Myocyte (in vitro differentiated cells): ENCODE data around the gene TAS2R41. TPM values are rescaled to one million over a fixed set of nuclear protein-coding genes. Genes with fewer than 3 reads are reported as not detected.

Source experiments
- DNase-seq: peaks from one replicate; pipeline ENCODE4 v3.0.0-alpha.2; 2012; ENCODE audit warnings: low read depth
- total RNA-seq: library from RNA; depleted of rRNA; stranded (reverse); fragments of >200 nt; gene quantifications from 2 replicates; pipeline ENCODE4 v1.2.3, GENCODE V29; 2014

The TAS2R41 gene
- total RNA-seq, 1 donor from 2014 or later = not detected

DNA sequence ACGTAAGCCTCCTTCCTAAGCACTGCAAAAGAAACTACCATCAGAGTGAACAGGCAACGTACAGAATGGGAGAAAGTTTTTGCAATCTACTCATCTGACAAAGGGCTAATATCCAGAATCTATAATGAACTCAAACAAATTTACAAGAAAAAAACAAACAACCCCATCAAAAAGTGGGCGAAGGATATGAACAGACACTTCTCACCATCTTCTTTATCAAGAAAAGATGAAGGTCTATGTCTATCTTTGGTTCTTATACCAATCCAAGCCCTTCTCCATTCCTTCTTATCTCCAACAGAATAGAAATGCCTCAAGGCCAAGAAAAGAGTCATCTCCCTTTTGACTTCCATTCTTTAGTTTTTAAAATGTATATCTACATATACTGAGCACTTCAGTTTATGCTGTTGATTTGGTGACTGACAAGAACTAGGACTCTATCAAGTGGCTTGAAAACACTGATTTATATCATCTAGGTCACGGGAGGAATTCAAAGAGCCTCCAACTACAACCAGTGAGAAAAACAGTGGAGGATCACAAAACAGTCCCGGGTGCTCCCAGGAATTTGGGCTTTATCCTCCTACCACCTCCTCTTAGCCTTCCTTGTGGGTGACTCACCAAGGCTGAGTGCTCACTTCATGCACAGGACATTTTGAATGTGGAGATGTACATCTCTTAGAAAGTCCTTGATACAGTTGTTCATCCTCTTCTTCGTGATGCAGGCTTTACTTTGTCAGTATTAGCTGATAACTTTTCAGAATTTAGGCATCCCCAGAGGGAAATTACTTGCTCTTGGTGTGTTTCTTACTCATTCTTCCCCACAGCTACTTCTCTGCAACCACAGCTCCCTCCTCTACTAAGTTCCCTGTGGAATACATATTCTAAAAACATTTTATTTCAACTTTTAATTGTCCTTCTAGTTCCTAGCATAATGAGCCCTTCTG lies 15.4 kb downstream of the TAS2R41 start:
- no peak for DNase-seq

DNA sequence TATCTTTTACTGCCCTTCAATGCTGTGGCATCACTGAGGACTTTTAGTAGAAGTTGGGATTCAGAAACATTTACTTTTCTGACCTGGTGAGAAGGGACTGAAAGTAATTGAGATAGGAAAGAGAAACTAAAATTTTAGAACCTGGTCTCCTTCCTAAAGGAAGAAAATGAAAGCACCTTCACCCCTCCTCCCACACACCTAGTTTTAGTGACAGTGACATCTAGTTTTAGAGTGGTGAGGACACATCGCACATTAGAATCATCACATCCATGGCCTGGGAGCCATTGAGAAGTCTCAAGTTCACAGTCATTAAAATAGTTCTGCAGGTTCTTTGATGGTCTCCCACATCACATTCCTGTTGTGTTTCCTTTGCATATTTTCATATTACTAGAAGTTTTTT lies 16.1 kb downstream of the TAS2R41 start:
- no peak for DNase-seq

- DNase-seq = no peak
Measured at GRCh38 chr7:143494622-143495021, 16.9 kb downstream of the TAS2R41 start.

DNA sequence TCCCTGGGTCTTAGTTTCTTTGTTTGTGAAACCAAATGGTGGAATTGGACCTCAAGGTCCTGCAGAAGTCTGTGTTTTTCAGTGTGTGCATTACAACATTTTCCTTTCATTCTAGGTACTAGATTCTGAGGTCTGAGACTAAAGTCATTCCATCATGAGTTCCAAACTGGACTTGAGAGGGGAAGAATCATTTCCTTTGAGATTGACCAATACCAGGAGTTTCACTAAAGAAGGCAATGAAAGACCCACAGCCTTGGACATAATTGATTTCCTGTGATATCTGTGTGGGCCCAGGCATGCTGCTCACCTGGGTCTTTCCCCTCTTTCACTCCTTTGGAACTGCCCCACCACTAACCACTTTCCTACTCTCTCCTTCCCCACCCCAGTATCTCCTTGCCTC lies 18.2 kb downstream of the TAS2R41 start:
- no peak for DNase-seq

GRCh38 chr7:143496263-143496662 lies 18.6 kb downstream of the TAS2R41 start:
- DNase-seq = no peak

DNA sequence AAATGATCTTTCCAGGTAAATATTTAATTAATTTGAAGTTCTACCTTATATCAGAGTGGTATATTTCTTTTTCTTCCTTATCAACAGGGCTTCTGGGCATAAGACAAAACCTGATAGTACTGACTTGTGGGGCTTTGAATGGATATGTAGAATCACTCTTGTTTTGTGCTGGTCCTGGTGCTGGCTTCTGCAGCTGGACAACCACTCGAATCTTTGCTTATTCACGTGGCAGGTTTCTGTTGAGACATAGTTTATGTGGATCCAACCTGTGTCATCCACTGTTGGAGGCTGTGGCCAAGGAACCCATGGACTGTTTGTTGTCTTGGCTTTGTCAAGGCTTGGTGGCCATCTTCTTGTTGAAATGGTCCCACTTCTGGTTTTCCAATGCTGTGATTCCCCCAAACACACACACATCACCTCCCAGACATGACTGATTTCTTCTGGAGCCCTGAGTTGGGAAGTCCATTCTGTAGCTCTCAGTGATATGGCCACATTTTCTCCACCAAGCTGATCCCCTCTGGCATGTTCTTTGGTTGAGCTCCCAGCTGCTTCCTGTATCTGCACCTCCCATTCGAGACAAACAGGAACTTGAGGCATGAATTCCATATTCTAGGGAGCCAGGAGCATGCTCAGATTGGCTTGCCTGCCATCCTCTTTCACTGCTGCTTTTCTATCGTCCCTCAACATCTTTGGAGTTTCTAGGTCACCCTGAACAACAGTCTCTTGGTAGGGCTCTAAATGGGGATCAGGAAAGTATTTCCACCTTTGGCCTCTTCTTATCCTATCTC lies 19.5 kb downstream of the TAS2R41 start:
- DNase-seq = no peak

DNA sequence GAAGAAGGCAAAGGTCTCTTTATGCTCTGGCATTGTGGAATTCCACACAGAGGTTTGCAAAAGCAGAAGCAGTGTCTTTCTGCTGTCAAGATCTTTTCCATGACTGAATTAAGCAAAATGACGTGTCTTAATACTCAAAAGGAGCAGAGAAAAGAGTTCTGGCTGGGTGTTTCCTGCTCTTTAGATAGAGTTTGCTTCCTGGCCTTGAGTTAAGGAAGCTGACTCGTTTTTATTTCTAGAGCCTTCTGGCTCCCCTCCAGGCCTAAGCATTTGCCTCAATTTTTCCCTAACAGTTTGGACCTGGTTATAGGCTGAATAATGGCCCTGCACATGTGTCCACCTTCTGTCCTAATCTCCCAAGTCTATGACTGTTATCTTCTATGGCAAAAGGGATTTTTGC lies 21.6 kb downstream of the TAS2R41 start:
- peak; percentile 28 for DNase-seq

- DNase-seq = no peak
Measured at GRCh38 chr7:143499743-143500348, 22.2 kb downstream of the TAS2R41 start.

DNA sequence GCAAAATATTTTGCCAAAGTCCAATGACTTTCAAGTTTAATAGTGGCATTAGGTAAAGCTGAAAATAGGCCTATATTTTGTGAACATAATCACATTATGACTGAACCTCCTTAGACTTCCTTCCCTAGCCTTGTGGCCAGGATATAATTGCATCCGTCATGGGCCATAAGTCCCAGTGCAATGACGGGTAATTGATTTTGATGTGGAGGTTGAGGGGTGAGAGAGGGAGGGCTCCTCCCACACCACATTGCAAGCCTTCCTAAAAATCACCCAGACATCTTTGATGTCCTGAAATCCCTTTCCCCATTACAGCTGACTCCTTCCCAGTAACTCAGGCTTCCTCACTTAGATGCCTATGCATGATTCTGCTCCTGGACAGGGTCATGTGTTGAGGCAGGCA lies 25.6 kb downstream of the TAS2R41 start:
- DNase-seq = no peak

DNA sequence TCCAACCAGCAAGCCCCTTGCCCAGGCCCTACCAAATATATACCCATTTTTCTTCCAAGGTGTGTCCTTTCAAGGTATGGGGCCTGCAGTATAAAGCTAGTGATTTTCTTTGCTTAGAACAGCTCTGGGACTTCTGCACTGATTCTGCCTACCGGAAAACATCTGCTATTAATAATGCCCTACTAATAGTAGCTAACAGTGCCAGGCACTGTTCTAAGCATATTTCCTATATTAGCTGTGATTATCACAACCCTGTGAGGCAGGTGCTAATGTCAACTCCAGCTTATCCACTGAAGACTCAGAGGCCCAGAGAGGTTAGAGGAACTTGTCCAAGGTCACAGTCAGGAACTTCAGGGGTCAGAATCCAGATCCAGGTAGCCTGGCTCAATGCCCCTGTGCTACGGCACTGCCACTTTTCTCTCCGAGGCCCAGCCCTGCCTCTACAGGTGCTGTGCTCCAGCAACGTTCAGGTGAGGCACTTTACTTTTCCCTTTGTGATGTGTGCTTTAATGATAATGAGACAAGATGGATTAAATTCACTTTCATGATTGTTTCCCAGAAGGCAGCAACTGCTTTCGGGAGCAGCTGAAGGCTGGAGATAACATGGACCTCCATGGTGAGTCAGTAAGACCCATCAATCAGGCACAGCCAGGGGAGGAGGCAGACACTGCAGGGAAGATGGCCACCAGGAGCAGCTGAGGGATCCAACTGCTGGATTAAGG lies 26.7 kb downstream of the TAS2R41 start:
- peak; percentile 89 for DNase-seq

- no peak for DNase-seq
Measured at GRCh38 chr7:143504937-143505297, 27.2 kb downstream of the TAS2R41 start.

GRCh38 chr7:143505838-143506237 lies 28.2 kb downstream of the TAS2R41 start:
- DNase-seq = no peak

- DNase-seq = peak; percentile 45
Measured at GRCh38 chr7:143507094-143507518, 29.4 kb downstream of the TAS2R41 start.

GRCh38 chr7:143507534-143508055 lies 29.9 kb downstream of the TAS2R41 start:
- DNase-seq = no peak

DNA sequence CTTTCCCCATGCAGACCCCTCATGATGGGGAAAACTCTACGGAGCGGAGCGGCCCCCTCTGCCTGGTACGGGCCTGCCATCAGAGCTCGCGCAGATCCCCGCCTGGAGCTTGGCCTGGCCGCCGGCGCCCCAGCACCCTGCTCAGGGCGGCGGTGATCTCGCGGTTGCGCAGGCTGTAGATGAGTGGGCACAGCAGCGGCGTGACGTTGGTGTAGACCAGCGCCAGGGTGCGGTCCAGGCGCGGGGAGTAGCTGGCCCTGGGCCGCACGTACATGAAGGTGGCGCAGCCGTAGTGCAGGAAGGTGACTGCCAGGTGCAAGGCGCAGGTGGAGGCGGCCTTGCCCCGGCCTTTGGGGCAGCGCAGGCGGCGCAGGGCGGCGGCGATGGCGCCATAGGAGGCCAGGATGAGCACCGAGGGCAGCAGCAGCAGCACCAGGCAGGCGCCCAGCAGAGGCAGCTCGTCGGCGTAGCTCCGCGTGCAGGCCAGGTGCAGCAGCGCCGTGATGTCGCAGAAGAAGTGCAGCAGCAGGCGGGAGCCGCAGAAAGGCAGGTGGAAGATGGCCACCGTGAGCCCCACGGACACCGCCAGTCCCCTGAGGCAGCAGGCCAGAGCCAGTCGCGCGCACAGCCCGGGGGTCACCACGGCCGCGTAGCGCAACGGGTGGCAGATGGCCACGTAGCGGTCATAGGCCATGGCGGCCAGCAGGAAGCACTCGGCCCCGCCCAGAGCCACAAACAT lies 33.4 kb downstream of the TAS2R41 start:
- DNase-seq = no peak

GRCh38 chr7:143511593-143512047 lies 33.9 kb downstream of the TAS2R41 start:
- DNase-seq = no peak

DNA sequence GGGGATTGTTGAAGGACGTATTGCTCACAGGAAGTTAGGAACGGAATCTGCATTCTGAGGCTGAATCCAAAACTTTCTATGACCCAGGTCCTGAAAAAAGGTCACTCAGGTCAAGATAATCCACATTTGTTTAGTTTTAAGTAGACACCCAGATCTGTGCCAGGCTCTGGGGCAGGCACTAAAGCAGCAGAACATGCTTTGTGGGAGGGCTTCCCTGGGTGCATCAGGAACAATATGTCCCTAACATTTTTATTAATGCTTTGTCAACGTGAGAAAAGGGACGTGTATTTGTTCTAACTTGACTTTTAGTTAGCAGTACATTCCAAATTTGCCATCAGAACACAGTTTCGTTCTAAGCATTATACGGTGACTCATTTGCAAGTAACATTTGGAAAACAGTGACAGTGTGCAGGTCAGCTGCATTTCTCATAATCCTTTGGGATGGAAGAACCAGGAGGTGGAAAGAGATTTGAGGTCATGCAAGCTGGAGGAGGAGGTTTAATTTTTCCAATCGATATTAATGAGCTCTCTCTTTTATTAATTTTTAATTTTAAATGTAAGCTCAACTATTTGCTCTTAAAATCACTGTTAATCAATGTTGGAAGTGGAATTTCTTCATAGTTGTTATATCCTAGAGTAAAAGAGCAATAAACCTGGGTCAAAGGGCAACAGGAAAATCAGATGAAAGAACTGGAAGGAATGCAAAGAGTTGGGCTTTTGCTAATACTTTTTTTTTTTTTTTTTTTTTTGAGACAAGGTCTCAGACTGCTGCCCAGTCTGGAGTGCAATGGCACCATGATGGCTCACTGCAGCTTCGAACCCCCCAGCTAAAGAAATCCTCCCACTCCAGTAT lies 35.0 kb downstream of the TAS2R41 start:
- DNase-seq = peak; percentile 37

GRCh38 chr7:143514487-143514886 lies 36.8 kb downstream of the TAS2R41 start:
- no peak for DNase-seq
